ENCODE data around the gene RPGR. TPM values are rescaled to one million over a fixed set of nuclear protein-coding genes. Genes with fewer than 3 reads are reported as not detected.
A peak's percentile ranks its signal among the peaks of the same experiment; 100 is the strongest.

RPGR gene
- total RNA-seq, 1 donor from 2014 or later = 16.6 TPM

GRCh38 chrX:38276089-38276488 is 51.2 kb downstream of the RPGR start:
- intact Hi-C loops (cut with DNase I) = no loop called here
- no peak for ATAC-seq

DNA sequence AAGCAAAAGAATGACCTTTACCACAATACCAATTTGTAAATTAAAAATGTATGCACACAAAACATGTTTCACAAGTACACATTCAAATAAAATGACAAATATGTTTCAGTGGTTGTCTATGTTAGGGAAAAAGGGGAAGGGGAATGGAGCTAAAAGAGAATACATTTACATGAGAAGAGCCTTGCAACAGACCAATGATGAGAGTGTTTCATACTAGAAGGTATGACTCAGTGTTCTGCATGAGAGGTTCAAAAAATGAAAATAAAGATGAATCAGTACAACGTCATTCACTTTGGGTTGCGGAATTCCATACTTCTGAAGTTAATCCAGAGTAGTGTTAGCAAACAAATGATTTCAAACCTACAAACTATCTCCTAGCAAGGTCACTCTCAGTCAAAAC is 51.7 kb downstream of the RPGR start:
- ATAC-seq = no peak
- DNase-seq (ENCODE audit: low spot score) = no peak
- intact Hi-C loops (cut with DNase I) = no loop called here

More at GRCh38 chrX:38276089-38276488, 51.2 kb downstream of the RPGR start:
- DNase-seq (ENCODE audit: low spot score) = no peak

DNA sequence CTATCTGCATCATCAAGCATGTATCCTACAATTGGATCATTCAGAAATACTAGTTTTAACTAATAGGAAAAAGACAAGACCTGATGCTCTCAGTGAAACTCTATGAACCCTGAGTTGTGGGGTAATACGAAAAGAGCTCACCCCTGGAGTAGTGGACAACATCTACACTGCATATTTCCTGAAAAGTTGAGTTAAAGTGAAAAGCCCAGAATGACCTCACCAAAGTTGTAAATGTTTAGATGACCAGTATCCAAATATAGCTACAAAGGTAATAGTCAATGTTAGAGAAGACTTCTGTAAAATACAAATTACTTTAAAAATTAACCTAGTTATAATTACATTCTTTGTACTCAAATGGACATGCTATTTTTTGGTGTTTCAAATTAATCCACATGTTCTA is 53.9 kb downstream of the RPGR start:
- ATAC-seq = no peak
- intact Hi-C loops (cut with DNase I) = no loop called here
- no peak for DNase-seq (ENCODE audit: low spot score)

DNA sequence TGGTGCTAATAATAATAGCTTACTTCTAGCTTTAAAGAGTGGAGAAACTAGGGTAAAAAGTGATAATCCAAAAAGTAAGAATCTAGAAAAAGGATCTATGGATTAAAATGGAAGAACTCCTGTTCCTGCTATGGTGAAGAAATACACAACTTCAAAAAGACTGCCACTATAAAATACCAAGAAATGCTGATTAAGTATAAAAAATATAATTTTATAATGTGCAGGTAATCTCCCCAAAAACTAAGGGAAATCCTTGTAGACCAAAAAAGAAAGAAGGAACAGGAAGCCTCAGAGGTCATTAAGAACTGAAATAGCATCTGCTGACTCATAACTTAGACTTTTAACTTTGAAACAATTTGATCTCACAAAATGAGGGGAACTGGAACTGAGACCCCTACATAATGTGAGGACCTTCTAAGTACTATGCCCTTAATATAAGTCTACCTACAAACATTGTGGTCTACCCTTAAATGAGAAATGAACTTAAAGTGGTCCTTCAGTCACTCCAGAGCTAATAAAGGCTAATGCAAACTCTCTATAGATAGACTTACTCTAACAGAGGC is 56.1 kb downstream of the RPGR start:
- DNase-seq (ENCODE audit: low spot score) = no peak
- intact Hi-C loops (cut with DNase I) = no loop called here
- ATAC-seq = no peak

GRCh38 chrX:38268011-38268410 is 59.3 kb downstream of the RPGR start:
- DNase-seq (ENCODE audit: low spot score) = no peak
- no peak for ATAC-seq
- intact Hi-C loops (cut with DNase I) = no loop called here

DNA sequence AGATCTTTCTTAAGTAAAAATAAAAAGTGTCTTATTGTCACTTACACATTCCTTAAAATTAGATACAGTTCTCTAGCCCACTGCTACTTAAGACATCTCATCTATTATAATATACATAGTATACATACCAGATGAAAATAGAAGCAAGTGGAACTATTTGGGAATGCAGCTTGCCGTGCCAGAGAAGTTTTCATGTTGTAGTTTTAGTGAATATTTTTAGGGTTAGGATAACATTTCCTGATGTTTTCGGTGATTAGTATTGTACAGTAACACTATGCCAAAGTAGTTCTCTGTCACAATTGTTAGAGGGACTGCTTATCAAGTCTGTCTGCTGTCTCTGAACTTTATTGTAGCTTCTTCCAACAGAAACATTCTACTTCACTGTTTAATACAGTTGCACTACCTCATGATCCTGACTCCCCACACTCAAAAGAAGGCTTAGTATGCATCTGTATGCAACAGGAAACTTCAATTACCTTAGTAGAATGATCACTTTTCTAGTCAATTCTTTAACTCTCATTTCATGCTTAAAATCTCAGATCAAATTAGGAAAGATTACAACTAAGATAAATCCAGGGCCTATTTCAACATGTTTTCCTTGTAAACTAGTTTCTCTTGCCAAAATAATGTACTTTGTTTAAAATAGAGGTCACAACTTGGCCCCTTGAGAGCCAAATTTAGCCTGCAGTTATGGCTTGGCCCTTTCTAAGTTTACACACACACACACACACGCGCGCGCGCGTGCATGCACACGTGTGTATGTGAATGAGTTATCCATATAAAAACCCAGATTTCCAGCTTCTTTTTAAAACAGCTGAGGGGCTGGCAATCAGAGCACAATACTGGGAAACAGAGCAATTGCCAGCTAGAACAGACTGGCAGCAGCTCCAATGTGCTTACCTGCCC is 64.3 kb downstream of the RPGR start:
- intact Hi-C loops (cut with DNase I) = no loop called here
- DNase-seq (ENCODE audit: low spot score) (no peak), ATAC-seq (no peak)

DNA sequence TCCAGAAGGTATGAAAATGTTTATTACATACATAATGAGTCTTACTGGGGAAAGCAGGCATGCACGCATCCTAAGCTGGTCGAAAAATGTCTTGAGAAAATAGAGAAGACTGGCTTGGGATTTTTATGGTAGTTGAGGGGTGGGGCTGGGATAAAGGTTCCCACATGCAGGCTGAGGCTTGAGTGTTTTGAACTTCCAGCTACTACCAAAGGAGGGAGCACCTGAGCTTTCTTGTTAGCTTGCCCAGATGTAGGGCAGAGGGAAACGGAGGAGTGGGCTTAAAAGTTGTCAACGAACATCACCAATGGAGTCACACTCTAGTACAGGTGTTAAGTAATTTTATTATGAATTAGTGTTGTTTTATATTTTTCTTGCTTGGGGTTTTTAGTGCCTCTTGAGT is 67.1 kb downstream of the RPGR start:
- intact Hi-C loops (cut with DNase I) = no loop called here
- ATAC-seq (no peak), DNase-seq (ENCODE audit: low spot score) (no peak)

DNA sequence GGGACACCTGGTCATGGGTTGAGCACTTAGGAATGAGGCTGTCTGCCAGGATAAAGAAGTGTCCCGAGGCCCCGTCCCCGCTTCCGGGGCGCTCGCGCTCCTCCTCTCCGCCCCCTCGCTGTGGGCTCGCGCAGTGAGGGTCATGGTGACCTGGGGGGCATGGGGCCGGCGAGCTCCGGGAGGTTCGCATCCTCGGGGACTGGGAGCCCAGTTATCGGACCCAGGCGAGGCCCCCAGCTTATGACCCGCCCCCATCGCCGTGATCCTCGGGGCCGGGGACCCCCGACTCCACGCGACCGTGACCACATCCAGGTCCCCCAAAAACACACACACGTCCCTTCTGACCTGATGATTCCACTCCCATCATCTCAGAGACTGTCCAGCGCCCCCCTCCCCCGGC is 71.3 kb downstream of the RPGR start:
- no peak for ATAC-seq
- intact Hi-C loops (cut with DNase I) = no loop called here
- DNase-seq (ENCODE audit: low spot score) = no peak

DNA sequence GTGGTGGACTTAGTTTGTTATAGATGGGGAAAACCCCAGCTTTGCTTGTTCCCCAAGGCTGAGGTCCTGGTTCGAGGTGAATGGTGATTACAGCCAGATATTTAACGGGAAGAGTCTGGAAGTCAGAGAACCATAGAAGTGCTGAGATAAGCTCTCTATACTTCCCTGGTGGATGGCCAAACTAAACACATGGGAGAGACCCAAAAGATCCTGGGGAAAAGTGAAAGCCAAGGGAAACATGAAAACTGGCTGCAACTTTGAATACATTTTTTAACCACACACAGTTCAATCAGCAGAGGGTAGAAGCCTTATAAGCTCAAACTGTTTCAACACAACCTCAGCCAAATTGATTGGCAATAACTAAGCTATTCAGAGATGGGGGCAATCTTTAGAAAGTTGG is 77.3 kb downstream of the RPGR start:
- DNase-seq (ENCODE audit: low spot score) (no peak), ATAC-seq (no peak)
- intact Hi-C loops (cut with DNase I) = no loop called here

GRCh38 chrX:38247051-38247450 is 80.3 kb downstream of the RPGR start:
- intact Hi-C loops (cut with DNase I) = no loop called here
- no peak for ATAC-seq
- DNase-seq (ENCODE audit: low spot score) = no peak

DNA sequence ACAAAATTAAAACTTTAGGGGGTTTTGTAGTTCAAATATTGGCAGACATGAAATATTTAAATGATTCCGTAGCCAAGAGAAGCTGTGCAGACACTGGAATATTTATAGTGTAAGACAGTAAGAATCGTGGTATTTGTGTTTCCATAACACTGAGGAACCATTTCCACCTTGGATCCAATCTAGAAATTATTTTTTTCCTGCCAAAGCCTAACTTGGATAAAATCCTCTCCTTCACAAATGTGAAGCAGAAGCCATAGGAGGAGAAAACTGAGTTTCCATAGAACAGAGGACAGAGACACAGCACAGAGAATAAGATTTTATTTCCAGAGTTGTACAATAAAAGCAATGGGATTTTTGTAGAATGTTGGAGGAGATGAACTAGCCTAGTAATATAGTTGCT is 86.8 kb downstream of the RPGR start:
- ATAC-seq (no peak), DNase-seq (ENCODE audit: low spot score) (no peak)
- intact Hi-C loops (cut with DNase I) = no loop called here

- intact Hi-C loops (cut with DNase I) = no loop called here
- DNase-seq (ENCODE audit: low spot score) (no peak), ATAC-seq (no peak)
Measured at GRCh38 chrX:38236901-38237615, 90.3 kb downstream of the RPGR start.

DNA sequence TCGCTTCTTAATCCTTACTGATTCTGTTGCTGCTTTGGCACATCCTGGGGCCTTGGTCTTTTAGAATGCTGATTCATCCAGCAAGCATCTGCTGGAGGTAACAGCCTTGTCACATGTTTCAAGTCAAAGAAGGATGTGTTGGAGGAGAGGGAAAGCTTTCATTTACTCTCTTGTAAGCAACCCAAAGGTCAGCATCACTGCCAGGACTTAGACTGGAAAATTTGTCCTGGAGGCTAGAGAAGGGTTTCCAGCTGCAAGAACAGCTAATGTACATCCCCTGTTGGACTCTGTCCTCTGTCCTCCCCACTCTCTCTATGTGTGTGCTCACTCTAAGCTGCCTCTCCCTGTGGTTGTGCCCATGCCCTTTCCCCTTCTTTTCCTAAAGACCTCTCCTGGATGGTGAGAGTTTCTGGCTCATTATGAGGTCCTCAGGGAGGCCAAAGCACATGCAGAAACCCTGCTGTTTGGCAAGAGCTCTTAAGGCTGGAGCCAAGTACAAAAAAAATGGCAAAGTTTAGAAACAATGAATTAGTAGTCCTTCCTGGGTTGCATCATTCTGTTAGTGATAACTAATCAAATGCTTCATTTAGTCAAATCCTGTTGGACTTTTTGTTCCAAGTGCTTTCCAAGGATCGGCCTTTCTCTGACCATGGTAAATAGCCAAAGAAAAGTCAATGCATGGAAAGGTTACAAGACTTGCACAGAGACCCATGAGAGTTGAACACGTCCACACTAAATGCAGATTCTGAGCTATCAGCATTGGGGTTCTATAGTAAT is 93.2 kb downstream of the RPGR start:
- ATAC-seq (peak; percentile 91), DNase-seq (ENCODE audit: low spot score) (no peak)
- intact Hi-C loops (cut with DNase I) = no loop called here

GRCh38 chrX:38232079-38232686 is 95.1 kb downstream of the RPGR start:
- no peak for DNase-seq (ENCODE audit: low spot score)
- intact Hi-C loops (cut with DNase I) = no loop called here
- ATAC-seq = peak; percentile 56

DNA sequence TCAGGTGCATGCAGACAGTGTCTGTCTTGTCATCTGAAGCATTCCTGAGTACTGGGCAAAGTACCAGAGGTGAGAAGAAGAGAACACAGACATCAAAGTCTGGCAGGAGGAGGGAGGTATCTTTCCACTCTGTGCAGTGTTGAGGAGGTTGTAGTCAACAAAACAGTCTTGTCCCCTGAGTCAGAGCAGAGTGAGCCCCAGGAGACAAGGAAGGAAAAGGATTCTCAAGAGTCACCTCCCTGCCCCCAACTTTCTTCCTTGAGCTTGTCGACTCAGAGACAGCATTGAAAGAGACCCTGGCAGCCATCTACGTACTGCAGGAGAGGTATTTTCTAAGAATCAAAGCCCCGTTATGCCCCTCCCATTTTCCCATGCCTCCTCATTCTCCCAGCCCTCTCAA is 102.2 kb downstream of the RPGR start:
- ATAC-seq (no peak), DNase-seq (ENCODE audit: low spot score) (no peak)
- intact Hi-C loops (cut with DNase I) = no loop called here

DNA sequence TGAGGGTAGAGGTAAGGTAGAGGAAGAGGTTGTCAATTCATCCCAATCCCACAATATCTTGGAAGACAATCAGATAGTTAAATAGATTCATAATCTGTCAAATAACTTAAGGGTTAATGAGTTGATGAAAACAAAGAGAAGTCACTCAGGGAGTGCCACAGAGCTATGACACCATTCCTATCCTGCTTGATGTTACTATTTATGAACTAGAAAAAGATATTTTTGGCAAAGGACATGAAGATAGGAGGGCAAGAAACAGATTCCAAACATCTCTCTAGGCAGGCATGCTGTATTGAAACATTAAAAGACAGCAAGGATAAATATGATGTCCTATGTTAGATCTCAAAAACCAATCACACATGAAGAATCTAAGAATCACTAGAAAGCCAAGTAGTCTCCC is 103.1 kb downstream of the RPGR start:
- ATAC-seq = no peak
- intact Hi-C loops (cut with DNase I) = no loop called here

GRCh38 chrX:38221391-38221929 is 105.8 kb downstream of the RPGR start:
- intact Hi-C loops (cut with DNase I) = no loop called here

More for the DNA sequence above, 103.1 kb downstream of the RPGR start:
- DNase-seq (ENCODE audit: low spot score) = no peak

More at GRCh38 chrX:38221391-38221929, 105.8 kb downstream of the RPGR start:
- DNase-seq (ENCODE audit: low spot score) = no peak
- peak; percentile 59 for ATAC-seq
